GM12878 (cell line): ENCODE results near the gene P2RX4. TPM values are rescaled to one million over a fixed set of nuclear protein-coding genes. Genes with fewer than 3 reads are reported as not detected.

Experiments
- ATAC-seq: fragments of 200-7000 bp; cut with Tn5 transposase; 3 replicates; pipeline ENCODE4 v1.9.1; 2020; ENCODE audit warnings: mild to moderate bottlenecking, moderate library complexity
- BruUV-seq: library from RNA; stranded (reverse); fragments of 400-500 nt; replicated peaks from 2 replicates; lab custom pipeline; 2021; lab: Mats Ljungman, UMichigan
- CTCF ChIA-PET: fragments of 300-600 bp; sonication (Branson Sonifier 250); formaldehyde crosslinking; extraction: SDS; loops from one replicate; lab custom pipeline; 2021; ENCODE audit warnings: inconsistent platforms; lab: Yijun Ruan, JAX
- POLR2A ChIA-PET: fragments of 350-600 bp; formaldehyde crosslinking; extraction: SDS; loops from one replicate; lab custom pipeline; 2021; ENCODE audit warnings: inconsistent platforms; lab: Charles Lee
- RAD21 ChIA-PET: fragments of 300-600 bp; sonication (Branson Sonifier 250); formaldehyde crosslinking; loops from one replicate; lab custom pipeline; 2023; ENCODE audit warnings: antibody characterized with exemption; ENCODE audit not compliant: unreplicated experiment; lab: Charles Lee
- SMC1A ChIA-PET: fragments of 300-600 bp; sonication (Branson Sonifier 250); formaldehyde crosslinking; loops from one replicate; lab custom pipeline; 2023; ENCODE audit not compliant: unreplicated experiment, uncharacterized antibody; lab: Charles Lee
- DNase-seq: peaks from one replicate; pipeline ENCODE4 v3.0.0-alpha.2; 2011; ENCODE audit warnings: low read depth, low spot score
- FAIRE-seq: peaks from 3 replicates; lab custom pipeline; 2011; peaks lifted over from hg19 to GRCh38; lab: Jason Lieb, UNC
- H2AFZ ChIP-seq: 2 replicates; pipeline ENCODE4 v1.6.0; 2011; ENCODE audit warnings: low read depth, low read length, control low read depth; ENCODE audit not compliant: control insufficient read depth
- H3K27ac ChIP-seq: 2 replicates; pipeline ENCODE4 v1.5.1; 2011; ENCODE audit warnings: control low read depth; ENCODE audit not compliant: control insufficient read depth, insufficient read depth
- H3K27me3 ChIP-seq, 2 experiments: replicated peaks in 1 of 2; 2 replicates each; pipeline versions ENCODE4 v1.6.0 to v1.6.1; 2011; ENCODE audit warnings: low read length in 1 of 2; ENCODE audit not compliant: control insufficient read depth in 2 of 2, insufficient read depth in 2 of 2
- H3K36me3 ChIP-seq, 2 experiments: 2 replicates each; pipeline ENCODE4 v1.5.1; 2011; ENCODE audit warnings: low read length in 1 of 2; ENCODE audit not compliant: control insufficient read depth in 2 of 2, insufficient read depth in 2 of 2
- H3K4me1 ChIP-seq: 2 replicates; pipeline ENCODE4 v1.6.1; 2011; ENCODE audit warnings: mild to moderate bottlenecking, low read length, moderate library complexity, mixed read lengths; ENCODE audit not compliant: control insufficient read depth, insufficient read depth
- H3K4me2 ChIP-seq: 2 replicates; pipeline ENCODE4 v1.6.0; 2011; ENCODE audit warnings: control low read depth; ENCODE audit not compliant: control insufficient read depth, insufficient read depth
- H3K4me3 ChIP-seq: fragments of 200-600 bp; sonication (generic); 2 replicates; pipeline ENCODE4 v1.5.1; 2016
- H3K79me2 ChIP-seq: 2 replicates; pipeline ENCODE4 v1.6.0; 2011; ENCODE audit warnings: low read length; ENCODE audit not compliant: control insufficient read depth, insufficient read depth
- H3K9ac ChIP-seq: 2 replicates; pipeline ENCODE4 v1.8.0; 2011; ENCODE audit warnings: low read length, control low read depth, mixed read lengths; ENCODE audit not compliant: control insufficient read depth, insufficient read depth
- H3K9me3 ChIP-seq: replicated peaks from 3 replicates; pipeline ENCODE4 v1.5.1; 2011; ENCODE audit warnings: mild to moderate bottlenecking, low read length; ENCODE audit not compliant: control insufficient read depth, insufficient read depth
- H4K20me1 ChIP-seq: 2 replicates; pipeline ENCODE4 v1.6.0; 2011; ENCODE audit not compliant: control insufficient read depth, insufficient read depth
- CBFB ChIP-seq: IDR thresholded peaks from 2 replicates; pipeline ENCODE4 v1.6.1; 2016; ENCODE audit warnings: antibody characterized with exemption, low read depth
- CEBPZ ChIP-seq: fragments of 150-350 bp; IDR thresholded peaks from 2 replicates; pipeline ENCODE4 v1.6.1; 2016; ENCODE audit warnings: low read depth, low read length
- ETV6 ChIP-seq, 2 experiments: fragments of 450-650 bp in 1 of 2; IDR thresholded peaks in 1 of 2; conservative IDR thresholded peaks in 1 of 2; 2 replicates each; pipeline ENCODE4 v1.6.1; 2014; ENCODE audit warnings: antibody characterized with exemption in 1 of 2, borderline replicate concordance in 1 of 2, low read depth in 1 of 2, mild to moderate bottlenecking in 1 of 2, moderate library complexity in 1 of 2
- FOS ChIP-seq: IDR thresholded peaks from 3 replicates; pipeline ENCODE4 v1.6.1; 2011; ENCODE audit warnings: borderline replicate concordance; ENCODE audit not compliant: insufficient read length; ENCODE audit errors: extremely low read depth
- FOXK2 ChIP-seq: fragments of 450-650 bp; IDR thresholded peaks from 2 replicates; pipeline ENCODE4 v1.6.1; 2017; ENCODE audit warnings: mild to moderate bottlenecking, moderate library complexity
- HDAC6 ChIP-seq: fragments of 200-600 bp; sonication (generic); IDR thresholded peaks from one replicate; pipeline ENCODE4 v1.8.0; 2017; ENCODE audit warnings: antibody characterized with exemption; ENCODE audit not compliant: unreplicated experiment
- IKZF2 ChIP-seq, 2 experiments: fragments of 450-650 bp; IDR thresholded peaks; 2 replicates each; pipeline ENCODE4 v1.6.1; 2017; ENCODE audit warnings: mild to moderate bottlenecking in 2 of 2, moderate library complexity in 2 of 2
- IRF4 ChIP-seq: IDR thresholded peaks from 2 replicates; pipeline ENCODE4 v1.6.1; 2011; ENCODE audit warnings: low read depth, low read length
- NFXL1 ChIP-seq: fragments of 450-650 bp; IDR thresholded peaks from 2 replicates; pipeline ENCODE4 v1.6.1; 2017; ENCODE audit warnings: antibody characterized with exemption, mild to moderate bottlenecking, borderline replicate concordance
- POLR2AphosphoS5 ChIP-seq: IDR thresholded peaks from 2 replicates; pipeline ENCODE4 v1.6.1; 2011; ENCODE audit warnings: mild to moderate bottlenecking, low read length, inconsistent platforms
- RAD21 ChIP-seq: IDR thresholded peaks from 2 replicates; pipeline ENCODE4 v1.6.1; 2011; ENCODE audit warnings: mild to moderate bottlenecking, low read depth, low read length, moderate library complexity; ENCODE audit not compliant: insufficient read depth
- SUZ12 ChIP-seq: fragments of 200-600 bp; sonication (generic); IDR thresholded peaks from one replicate; pipeline ENCODE4 v1.6.1; 2018; ENCODE audit warnings: antibody characterized with exemption, mild to moderate bottlenecking; ENCODE audit not compliant: unreplicated experiment
- ZNF24 ChIP-seq: fragments of 450-650 bp; IDR thresholded peaks from 2 replicates; pipeline ENCODE4 v1.6.1; 2017; ENCODE audit warnings: antibody characterized with exemption, mild to moderate bottlenecking
- WGBS: methylation state at CpG from one replicate; pipeline ENCODE4 v1.1.6; 2016; ENCODE audit warnings: low lambda C conversion rate; ENCODE audit not compliant: insufficient replicate concordance, insufficient coverage; ENCODE audit errors: missing lambda C conversion rate; 5-methylcytosine and 5-hydroxymethylcytosine counted together
- in situ Hi-C: fragments of 300-500 bp; cut with MboI; formaldehyde crosslinking; loops from 9 replicates; pipeline ENCODE4 v1.14.3; 2018; ENCODE audit warnings: mixed read lengths
- intact Hi-C: fragments of 100-400 bp; cut with micrococcal nuclease; formaldehyde crosslinking; loops from one replicate; pipeline ENCODE4 v1.14.2; 2022; ENCODE audit not compliant: unreplicated experiment
- polyA plus RNA-seq, 11 experiments: library from polyadenylated mRNA; depleted of rRNA in 4 of 11; unstranded in 6 of 11; stranded (reverse) in 5 of 11; fragments of >200 nt; fragmentation: Nextera tagmentation in 4 of 11; fragmentation: Illumina TruSeq in 1 of 11; extraction: Ambion mirVana in 4 of 11; extraction: Trizol in 1 of 11; gene quantifications; 1 replicate in 1 of 11; 2 replicates in 10 of 11; pipeline versions ENCODE4 v1.2.1 to v1.2.3, GENCODE V29; 2011 to 2016; ENCODE audit warnings: inconsistent platforms in 2 of 11, missing spikeins in 2 of 11, low read depth in 1 of 11
- total RNA-seq, 4 experiments: library from RNA; depleted of rRNA in 3 of 4; stranded (reverse); fragments of >200 nt in 3 of 4; fragmentation: Illumina TruSeq in 1 of 4; extraction: Trizol in 1 of 4; gene quantifications; 2 replicates each; pipeline versions ENCODE4 v1.2.1 to v1.2.3, GENCODE V29; 2013 to 2021
- TF ChIP-seq, protein P1 (sequence below): fragments of 450-650 bp; IDR thresholded peaks from 2 replicates; pipeline ENCODE4 v1.6.1; 2017; ENCODE audit warnings: mild to moderate bottlenecking, moderate library complexity
- TF ChIP-seq, protein P2 (sequence below): IDR thresholded peaks from 2 replicates; pipeline ENCODE4 v1.6.1; 2011; ENCODE audit warnings: mild to moderate bottlenecking, low read depth, low read length, moderate library complexity; ENCODE audit not compliant: insufficient replicate concordance
- TF ChIP-seq, protein P3 (sequence below): IDR thresholded peaks from 2 replicates; pipeline ENCODE4 v1.6.1; 2011; ENCODE audit warnings: low read depth, mild to moderate bottlenecking, low read length, moderate library complexity, borderline replicate concordance; ENCODE audit errors: extremely low read depth

Gene P2RX4
- total and polyA plus RNA-seq, 10 of the 15 experiments (the other 5 are each of a cell fraction or from before 2014, with no cell fraction given): 9.0 to 43.4 (median 20.5) TPM

DNA sequence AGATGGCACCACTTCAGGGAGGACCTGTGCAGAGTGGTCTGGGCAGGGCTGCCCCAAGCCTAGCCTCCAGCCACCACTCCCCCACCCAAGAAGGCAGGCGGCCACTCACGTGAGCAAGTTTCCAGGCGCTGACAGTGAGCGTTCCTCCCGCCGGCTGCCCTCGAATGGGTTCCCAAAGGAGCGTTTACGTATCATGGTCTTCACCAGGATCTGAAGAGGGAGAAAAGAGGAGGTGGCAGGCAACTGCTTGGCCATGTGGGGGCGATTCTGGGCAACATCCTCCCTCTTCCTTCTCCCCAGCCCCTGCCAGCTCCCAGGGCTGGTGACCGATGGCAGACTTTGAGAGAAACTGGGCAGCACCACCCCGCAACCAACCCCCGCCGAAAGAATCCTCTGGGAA, 35.1 kb downstream of the P2RX4 start:
- WGBS: 97% methylated on average over 14 of the region's 14 CpGs
- CTCF ChIA-PET: interaction anchor here (1.1 kb wide), 1 partner anchor 50 kb away, joined by 3 read pairs; no protein-coding TSS in a partner anchor
- no peak overlapping the region for H3K9ac ChIP-seq
- no peak overlapping the region for H3K4me2 ChIP-seq
- FAIRE-seq (no peak), ATAC-seq (no peak), DNase-seq (no peak)
- RAD21 ChIA-PET: no interaction called here
- no peak overlapping the region for H3K4me3 ChIP-seq
- H3K9me3 ChIP-seq: no peaks in the 10 kb centered on the region
- SMC1A ChIA-PET: no interaction called here
- BruUV-seq: no TSS peak
- TF ChIP-seq CBFB: no peak
- no peak for TF ChIP-seq SUZ12
- TF ChIP-seq ZNF24: no peak
- TF ChIP-seq FOXK2: no peak
- TF ChIP-seq, protein P1, sequence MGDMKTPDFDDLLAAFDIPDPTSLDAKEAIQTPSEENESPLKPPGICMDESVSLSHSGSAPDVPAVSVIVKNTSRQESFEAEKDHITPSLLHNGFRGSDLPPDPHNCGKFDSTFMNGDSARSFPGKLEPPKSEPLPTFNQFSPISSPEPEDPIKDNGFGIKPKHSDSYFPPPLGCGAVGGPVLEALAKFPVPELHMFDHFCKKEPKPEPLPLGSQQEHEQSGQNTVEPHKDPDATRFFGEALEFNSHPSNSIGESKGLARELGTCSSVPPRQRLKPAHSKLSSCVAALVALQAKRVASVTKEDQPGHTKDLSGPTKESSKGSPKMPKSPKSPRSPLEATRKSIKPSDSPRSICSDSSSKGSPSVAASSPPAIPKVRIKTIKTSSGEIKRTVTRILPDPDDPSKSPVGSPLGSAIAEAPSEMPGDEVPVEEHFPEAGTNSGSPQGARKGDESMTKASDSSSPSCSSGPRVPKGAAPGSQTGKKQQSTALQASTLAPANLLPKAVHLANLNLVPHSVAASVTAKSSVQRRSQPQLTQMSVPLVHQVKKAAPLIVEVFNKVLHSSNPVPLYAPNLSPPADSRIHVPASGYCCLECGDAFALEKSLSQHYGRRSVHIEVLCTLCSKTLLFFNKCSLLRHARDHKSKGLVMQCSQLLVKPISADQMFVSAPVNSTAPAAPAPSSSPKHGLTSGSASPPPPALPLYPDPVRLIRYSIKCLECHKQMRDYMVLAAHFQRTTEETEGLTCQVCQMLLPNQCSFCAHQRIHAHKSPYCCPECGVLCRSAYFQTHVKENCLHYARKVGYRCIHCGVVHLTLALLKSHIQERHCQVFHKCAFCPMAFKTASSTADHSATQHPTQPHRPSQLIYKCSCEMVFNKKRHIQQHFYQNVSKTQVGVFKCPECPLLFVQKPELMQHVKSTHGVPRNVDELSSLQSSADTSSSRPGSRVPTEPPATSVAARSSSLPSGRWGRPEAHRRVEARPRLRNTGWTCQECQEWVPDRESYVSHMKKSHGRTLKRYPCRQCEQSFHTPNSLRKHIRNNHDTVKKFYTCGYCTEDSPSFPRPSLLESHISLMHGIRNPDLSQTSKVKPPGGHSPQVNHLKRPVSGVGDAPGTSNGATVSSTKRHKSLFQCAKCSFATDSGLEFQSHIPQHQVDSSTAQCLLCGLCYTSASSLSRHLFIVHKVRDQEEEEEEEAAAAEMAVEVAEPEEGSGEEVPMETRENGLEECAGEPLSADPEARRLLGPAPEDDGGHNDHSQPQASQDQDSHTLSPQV: no peak
- TF ChIP-seq RAD21: no peak
- no peak for TF ChIP-seq ETV6 (conservative IDR thresholded peaks at IDR 0.05 in 1 of 2, IDR thresholded peaks at IDR 0.05 in 1 of 2; ENCODE audit: borderline replicate concordance in 1 of 2, low read depth in 1 of 2)
- TF ChIP-seq IRF4: no peak
- TF ChIP-seq, protein P2, sequence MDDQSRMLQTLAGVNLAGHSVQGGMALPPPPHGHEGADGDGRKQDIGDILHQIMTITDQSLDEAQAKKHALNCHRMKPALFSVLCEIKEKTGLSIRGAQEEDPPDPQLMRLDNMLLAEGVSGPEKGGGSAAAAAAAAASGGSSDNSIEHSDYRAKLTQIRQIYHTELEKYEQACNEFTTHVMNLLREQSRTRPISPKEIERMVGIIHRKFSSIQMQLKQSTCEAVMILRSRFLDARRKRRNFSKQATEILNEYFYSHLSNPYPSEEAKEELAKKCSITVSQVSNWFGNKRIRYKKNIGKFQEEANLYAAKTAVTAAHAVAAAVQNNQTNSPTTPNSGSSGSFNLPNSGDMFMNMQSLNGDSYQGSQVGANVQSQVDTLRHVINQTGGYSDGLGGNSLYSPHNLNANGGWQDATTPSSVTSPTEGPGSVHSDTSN: no peak
- no peak for TF ChIP-seq HDAC6
- no peak for TF ChIP-seq NFXL1
- TF ChIP-seq FOS: no peak
- no peak for TF ChIP-seq CEBPZ
- TF ChIP-seq, protein P3, sequence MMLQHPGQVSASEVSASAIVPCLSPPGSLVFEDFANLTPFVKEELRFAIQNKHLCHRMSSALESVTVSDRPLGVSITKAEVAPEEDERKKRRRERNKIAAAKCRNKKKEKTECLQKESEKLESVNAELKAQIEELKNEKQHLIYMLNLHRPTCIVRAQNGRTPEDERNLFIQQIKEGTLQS: no peak
- no peak for TF ChIP-seq POLR2AphosphoS5
- no peak for TF ChIP-seq IKZF2 (IDR thresholded peaks at IDR 0.05)
- H3K27me3 ChIP-seq: no peaks in the 10 kb centered on the region
- POLR2A ChIA-PET: no interaction called here
- no peaks in the 10 kb centered on the region for H3K79me2 ChIP-seq
- H3K27ac ChIP-seq: no peak overlapping the region
- intact Hi-C loops (no loop called here), in situ Hi-C loops (no loop called here)
- H4K20me1 ChIP-seq: no peaks in the 10 kb centered on the region
- peaks cover 3 to 21% of the 10 kb centered on the region in 2 experiments; a peak in 2 of 4 replicates for H3K36me3 ChIP-seq
- no peak overlapping the region for H2AFZ ChIP-seq
- H3K4me1 ChIP-seq: peaks cover 29% of the 10 kb centered on the region
